Measurements from ENCODE around the gene ZNF467.
A peak's percentile ranks its signal among the peaks of the same experiment; 100 is the strongest.

Gene ZNF467

DNA sequence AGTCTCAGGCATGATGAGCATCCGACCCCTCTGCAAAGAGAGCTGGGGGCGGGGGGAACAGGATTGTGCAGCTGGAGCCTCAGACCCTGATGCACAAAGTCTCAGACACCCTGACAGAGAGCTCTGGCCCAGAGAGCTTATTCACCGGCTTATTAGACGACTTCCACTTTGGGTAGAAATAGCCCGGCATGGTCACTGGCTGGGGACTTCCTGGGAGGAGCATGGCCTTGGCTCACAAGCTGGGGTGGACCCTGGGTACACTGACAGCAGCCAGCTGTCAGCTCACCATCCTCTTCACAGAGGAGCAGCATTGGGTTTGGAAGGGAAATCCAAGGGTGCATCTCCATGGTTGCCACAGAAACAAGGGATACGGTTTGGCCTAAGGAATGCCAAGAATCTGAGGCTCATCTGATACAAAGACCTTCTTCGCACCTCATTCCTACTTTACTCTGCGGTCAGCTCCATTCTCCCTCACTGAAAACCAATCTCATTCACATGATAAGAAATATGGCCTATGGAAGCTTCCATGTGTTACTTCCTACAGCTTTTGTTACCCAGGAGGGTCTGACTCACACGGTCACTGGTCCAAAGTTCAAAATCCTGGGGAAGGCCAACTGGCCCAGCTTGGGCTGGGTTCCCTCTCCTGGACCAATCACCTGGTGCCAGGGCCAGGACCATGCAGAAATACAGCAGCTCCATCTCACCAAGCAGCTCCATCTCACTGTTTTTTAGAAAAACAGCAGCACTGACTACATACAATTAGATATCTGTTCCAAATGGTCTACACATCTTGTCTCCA lies 25.1 kb downstream of the ZNF467 start:
- no peak for DNase-seq (ENCODE audit: low spot score)

- no peak for DNase-seq (ENCODE audit: low spot score)
These were observed 29.7 kb downstream of the ZNF467 start for GRCh38 chr7:149743476-149744255.

GRCh38 chr7:149742075-149742701 lies 31.2 kb downstream of the ZNF467 start:
- peak; percentile 64 for DNase-seq (ENCODE audit: low spot score)

DNA sequence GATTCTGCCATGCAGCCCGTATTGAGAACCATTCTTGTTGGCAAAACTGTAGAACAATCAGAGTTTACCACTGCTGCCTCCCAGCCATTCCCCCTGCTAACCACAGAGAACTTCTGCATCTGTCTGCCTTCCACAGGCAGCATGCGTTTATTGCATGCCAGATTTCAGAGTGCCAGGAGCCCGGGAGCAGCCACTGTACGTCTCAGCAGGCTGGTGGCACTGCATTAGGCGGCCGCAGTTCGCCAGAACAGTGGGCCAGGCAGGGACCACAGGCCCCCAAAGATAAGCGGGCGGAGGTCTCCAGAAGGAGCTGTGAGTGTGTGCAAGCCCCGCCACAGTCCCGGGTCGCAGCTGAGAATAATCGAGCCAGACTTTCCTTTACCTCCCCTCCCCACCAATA lies 31.8 kb downstream of the ZNF467 start:
- DNase-seq (ENCODE audit: low spot score), result peak; percentile 58

DNA sequence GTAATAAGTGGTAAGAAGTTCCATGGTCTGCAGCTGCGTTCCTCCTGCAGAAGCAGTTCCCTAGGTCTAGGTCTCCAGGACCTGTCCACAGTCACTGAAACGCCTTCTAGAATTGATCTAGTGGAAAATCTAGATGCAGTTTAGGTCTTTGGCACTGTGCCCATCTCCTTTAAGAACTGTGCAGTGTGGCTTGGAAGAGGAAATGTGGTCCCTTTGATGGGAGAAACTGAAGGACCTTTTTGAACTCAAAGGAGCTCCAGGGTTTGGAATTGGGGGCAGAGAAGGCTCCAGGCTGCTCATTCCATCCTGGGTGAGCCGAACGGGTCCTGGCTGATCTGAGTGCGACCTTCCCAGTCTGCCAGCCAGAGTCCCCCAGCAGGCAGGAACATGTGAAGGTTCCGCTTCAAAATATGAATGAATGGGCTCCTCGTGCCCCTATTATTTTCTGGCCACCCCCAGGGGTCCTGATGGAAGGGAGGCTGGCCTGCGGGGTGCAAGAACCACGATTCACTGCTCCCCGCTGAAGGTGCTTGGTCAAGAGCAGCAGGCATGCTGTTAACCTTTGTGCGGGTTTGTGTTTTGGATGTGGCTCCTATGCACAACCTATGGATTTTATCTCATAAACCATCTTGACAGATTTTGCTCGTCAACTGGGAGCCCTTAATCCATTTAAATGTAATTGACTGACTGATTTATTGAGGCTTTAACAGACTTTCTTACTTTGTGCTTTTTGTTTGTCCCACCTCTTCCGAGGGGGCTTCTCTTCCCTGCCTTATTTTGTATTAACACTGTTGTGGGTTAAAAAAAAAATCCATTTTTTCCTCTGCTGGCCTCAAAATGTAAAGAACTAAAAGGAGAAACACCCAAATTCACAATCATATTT lies 36.7 kb downstream of the ZNF467 start:
- no peak for DNase-seq (ENCODE audit: low spot score)

GRCh38 chr7:149735779-149736477 lies 37.5 kb downstream of the ZNF467 start:
- no peak for DNase-seq (ENCODE audit: low spot score)

DNA sequence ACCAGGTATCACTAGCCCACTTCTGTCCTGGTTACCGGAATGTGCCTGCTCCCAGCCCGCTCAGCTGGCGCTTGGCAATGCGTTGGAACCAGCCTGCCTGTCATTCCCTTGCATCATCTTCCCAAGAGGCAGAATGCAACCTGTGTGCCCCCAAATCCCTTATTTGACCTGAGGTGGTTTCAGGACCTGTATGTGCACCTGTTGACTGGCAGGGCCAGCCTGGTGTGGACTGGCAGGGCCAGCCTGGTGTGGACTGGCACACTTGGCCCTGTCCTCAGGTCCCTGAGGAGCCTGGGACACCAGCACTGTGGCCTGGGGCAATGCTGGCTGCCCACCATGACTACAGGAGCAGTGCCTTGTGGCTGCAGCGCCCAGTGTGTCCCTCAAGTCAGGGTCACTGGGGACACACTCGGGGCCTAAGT lies 38.2 kb downstream of the ZNF467 start:
- no peak for DNase-seq (ENCODE audit: low spot score)

DNA sequence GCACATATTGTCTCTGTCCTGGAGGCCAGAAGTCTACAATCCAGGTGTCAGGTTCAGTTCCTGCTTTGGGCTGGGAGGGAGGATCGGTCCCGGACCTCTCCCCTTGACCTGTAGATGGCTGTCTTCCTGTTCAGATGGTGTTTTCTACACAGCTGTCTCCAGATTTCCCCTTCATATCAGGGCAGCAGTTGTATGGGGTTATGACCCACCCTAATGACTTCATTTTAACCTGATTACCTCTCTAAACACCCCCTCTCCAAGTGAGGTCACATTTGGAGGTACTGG lies 38.7 kb downstream of the ZNF467 start:
- no peak for DNase-seq (ENCODE audit: low spot score)

- no peak for DNase-seq (ENCODE audit: low spot score)
These were observed 39.2 kb downstream of the ZNF467 start for GRCh38 chr7:149733924-149734790.

DNA sequence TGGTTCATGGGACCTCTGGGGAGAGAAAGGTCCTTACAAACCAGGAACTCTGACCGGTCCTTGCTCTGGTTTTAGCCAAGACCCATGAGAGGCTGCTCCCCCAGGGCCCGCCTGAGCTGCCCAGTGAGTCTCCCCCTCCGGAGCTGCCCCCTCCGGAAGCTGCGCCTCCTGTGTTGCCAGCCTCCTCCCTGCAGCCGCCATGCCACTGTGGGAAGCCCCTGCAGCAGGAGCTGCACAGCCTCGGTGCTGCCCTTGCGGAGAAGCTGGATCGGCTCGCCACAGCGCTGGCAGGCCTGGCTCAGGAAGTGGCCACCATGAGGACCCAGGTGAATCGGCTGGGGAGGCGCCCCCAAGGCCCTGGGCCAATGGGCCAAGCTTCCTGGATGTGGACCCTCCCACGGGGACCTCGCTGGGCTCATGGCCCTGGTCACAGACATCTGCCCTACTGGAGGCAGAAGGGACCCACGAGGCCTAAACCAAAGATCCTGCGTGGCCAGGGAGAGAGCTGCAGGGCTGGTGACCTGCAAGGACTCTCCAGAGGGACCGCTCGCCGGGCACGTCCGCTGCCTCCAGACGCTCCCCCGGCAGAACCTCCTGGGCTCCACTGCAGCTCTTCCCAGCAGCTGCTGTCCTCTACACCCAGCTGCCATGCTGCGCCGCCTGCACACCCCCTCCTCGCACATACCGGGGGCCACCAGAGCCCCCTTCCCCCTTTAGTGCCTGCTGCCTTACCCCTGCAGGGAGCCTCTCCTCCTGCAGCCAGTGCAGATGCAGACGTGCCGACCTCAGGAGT lies 40.1 kb downstream of the ZNF467 start:
- no peak for DNase-seq (ENCODE audit: low spot score)

DNA sequence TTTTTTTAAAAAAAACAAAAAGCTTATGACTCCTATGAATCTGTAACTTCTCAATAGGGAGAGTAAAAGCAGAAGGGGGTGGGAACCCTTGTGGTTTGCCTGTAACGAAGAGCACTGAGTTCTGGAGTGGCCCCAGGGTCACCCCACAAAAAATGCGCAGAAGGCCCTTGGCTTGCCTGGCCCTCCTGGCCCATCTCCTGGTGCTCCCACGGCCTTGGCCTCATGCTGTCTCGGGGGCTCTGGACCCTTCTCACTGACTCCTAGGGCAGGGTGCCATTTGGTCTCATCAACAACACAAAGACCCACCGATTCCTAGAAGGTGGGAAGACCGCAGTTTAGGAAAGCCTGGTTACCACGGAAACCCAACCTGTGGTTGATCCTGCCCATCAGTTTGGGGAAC lies 40.8 kb downstream of the ZNF467 start:
- DNase-seq (ENCODE audit: low spot score), result no peak

DNA sequence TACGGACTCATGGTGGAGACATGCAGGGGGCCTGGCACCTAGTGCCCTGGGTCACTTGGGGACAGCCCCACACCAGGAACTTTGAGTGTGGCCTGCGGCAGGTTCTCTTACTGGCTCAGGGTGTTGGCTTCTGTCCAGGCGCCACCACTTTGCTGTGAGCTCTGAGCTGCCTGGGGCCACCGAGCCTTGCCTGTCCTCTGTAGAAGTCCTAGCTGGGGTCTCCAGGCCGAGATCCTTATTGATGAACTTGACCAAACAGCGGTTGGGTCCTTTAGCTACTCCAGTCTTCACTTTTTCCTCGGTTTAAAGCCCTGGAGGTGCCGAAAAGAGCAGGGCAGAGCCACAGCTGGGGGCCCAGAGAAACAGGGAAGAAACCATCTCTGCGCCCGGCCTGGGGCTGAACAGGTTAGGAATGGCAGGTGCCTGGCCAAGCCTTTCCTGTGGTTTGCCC lies 41.3 kb downstream of the ZNF467 start:
- DNase-seq (ENCODE audit: low spot score), result no peak

DNA sequence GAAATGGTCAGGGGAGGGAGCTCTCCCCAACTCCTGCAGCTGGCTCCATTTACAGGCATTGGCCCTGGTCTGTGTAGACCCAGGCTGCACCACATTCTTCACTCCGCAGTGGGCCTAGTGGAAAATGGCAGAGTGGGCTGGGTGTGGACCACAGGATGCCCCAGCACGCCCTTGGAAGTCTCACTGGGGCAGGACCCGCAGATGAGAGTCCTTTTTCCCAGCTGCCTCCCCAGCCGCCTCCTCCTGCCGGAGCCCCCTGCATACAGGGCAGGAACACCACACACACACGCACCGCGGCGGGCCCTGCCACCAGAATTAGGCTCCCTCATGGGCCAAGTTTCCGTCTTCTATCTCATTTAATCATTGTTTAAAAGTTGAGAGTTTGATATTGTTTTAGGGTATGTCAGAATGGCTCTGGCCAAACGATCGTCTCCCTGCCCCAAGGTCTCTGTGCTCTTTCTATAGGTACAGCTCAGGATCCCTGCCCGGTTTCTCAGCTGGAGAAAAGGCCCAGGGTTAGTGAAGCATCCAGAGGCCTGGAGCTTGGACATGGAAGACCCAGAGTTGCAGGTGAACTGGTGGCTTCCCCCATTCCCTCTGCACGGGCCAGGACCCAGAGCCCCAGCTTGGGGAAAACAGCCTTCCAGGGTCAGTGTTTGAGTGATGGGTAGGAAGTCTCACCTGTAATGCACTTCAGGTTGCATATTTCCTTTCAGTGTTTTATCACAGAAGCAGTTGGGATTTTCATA lies 42.0 kb downstream of the ZNF467 start:
- no peak for DNase-seq (ENCODE audit: low spot score)

DNA sequence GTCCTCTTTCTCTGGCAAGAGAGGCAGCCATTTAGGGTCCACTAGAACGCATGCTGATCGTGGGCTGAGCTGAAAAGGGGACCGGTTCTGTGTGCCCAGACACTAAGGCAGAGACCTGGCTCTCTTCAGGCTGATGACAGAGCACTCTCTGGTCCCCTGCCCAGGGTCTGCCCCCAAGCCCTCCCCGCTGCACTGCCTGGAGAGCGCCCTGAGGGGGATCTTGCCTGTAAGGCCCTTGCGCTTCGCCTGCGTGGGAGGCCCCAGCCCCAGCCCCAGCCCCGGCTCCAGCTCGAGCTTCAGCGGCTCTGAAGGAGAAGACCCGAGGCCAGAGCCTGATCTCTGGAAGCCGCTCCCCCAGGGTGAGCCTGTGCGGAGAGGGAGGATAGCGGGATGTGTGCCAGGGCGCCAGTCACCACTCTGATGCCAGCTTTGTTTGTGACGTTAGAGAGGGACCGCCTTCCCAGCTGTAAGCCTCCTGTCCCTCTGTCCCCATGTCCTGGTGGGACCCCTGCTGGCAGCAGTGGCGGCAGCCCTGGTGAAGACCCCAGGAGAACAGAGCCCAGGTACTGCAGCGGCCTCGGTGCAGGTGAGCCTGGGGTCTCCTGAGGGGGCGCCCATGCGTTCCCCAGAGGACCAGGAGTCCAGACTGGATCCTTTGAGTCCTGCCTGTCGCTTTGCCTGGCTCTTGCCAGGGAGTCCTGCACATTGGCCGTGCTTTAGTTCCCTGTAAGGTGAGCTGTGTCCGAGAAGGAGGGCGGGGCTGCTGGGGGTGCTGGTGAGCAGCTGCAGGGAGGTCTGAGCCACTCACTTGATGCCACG lies 43.2 kb downstream of the ZNF467 start:
- no peak for DNase-seq (ENCODE audit: low spot score)

GRCh38 chr7:149729586-149729982 lies 43.8 kb downstream of the ZNF467 start:
- DNase-seq (ENCODE audit: low spot score), result no peak

DNA sequence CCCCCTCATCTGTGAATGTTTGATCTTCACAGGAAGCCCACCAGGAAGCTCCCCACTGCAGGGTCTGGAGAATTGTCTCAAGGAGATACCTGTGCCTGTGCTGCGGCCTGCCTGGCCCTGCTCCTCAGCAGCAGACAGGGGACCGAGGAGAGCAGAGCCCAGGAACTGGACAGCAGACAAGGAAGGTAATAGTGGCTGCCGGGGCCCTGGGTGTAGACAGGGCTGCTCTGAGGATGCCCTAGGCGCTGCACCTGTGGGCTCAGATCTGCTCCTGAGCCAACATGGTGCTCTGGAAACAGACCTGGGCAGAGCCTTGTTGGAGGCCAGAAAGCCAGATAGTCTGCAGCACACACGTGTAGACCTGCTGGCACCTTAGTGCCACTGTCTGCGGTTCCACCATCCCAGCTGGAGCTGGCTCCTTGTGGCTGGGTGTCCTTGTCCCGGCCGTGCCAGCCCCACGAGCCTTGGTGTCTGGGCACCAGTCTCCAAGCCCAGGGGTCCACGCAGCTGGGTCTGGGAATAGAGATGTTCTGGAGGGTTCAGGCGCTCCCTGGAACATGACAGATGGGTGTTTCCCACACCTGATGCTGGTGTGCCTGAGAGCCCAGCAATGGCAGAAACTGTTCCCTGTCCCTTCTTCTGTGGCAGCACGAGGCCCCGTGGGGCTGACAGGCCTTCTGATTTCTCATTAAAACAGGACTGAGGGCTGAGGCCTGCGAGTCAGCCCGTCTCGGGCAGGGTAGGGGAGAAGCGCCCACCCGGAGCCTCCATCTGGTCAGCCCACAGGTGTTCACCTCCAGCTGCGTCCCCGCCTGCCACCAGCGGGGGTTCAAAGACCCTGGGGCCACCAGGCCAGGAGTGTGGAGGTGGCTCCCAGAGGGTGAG lies 44.7 kb downstream of the ZNF467 start:
- no peak for DNase-seq (ENCODE audit: low spot score)

GRCh38 chr7:149727899-149728476 lies 45.4 kb downstream of the ZNF467 start:
- no peak for DNase-seq (ENCODE audit: low spot score)
